Caco-2 (cell line): ENCODE data around the gene DHX15. TPM values are rescaled to one million over a fixed set of nuclear protein-coding genes. Genes with fewer than 3 reads are reported as not detected.

Source experiments
- BruUV-seq: library from RNA; stranded (reverse); fragments of 400-500 nt; replicated peaks from 2 replicates; lab custom pipeline; 2021; lab: Mats Ljungman, UMichigan
- CTCF ChIA-PET: fragments of 300-600 bp; sonication (Branson Sonifier 250); formaldehyde crosslinking; loops from one replicate; lab custom pipeline; 2022; ENCODE audit warnings: antibody characterized with exemption; lab: Charles Lee
- POLR2A ChIA-PET: fragments of 300-600 bp; sonication (Branson Sonifier 250); formaldehyde crosslinking; loops from one replicate; lab custom pipeline; 2022; ENCODE audit warnings: antibody characterized with exemption; lab: Charles Lee
- DNase-seq, 2 experiments: peaks; one replicate each; pipeline versions ENCODE4 v3.0.0 to v3.0.0-alpha.2; 2020 to 2022
- H3K27me3 ChIP-seq: replicated peaks from 2 replicates; pipeline ENCODE4 v1.6.0; 2011; ENCODE audit warnings: low read length; ENCODE audit not compliant: control insufficient read depth, insufficient read depth
- H3K36me3 ChIP-seq: 2 replicates; pipeline ENCODE4 v1.5.1; 2011; ENCODE audit warnings: low read length; ENCODE audit not compliant: control insufficient read depth, insufficient read depth
- H3K4me1 ChIP-seq: fragments of 250-450 bp; sonication (Bioruptor Pico); 2 replicates; pipeline ENCODE4 v1.5.1; 2020; ENCODE audit warnings: mild to moderate bottlenecking
- H3K4me3 ChIP-seq: 2 replicates; pipeline ENCODE4 v1.5.1; 2011; ENCODE audit warnings: low read depth, mild to moderate bottlenecking, control low read depth, low read length
- H3K9me3 ChIP-seq: fragments of 250-450 bp; sonication (Bioruptor Pico); 2 replicates; pipeline ENCODE4 v1.5.1; 2020; ENCODE audit warnings: mild to moderate bottlenecking, moderate library complexity
- H3K27ac Mint-ChIP-seq: one replicate; pipeline ENCODE4 v1.8.0; 2022; ENCODE audit warnings: mixed read lengths; ENCODE audit not compliant: unreplicated experiment
- H3K27me3 Mint-ChIP-seq: one replicate; pipeline ENCODE4 v1.8.0; 2022; ENCODE audit warnings: mixed read lengths; ENCODE audit not compliant: insufficient read depth, unreplicated experiment
- H3K36me3 Mint-ChIP-seq: one replicate; pipeline ENCODE4 v1.8.0; 2022; ENCODE audit warnings: mild to moderate bottlenecking, mixed read lengths; ENCODE audit not compliant: insufficient read depth, unreplicated experiment
- H3K4me1 Mint-ChIP-seq: one replicate; pipeline ENCODE4 v1.8.0; 2022; ENCODE audit warnings: low read depth, mixed read lengths; ENCODE audit not compliant: unreplicated experiment
- H3K4me3 Mint-ChIP-seq: one replicate; pipeline ENCODE4 v1.8.0; 2022; ENCODE audit warnings: mild to moderate bottlenecking, moderate library complexity, mixed read lengths; ENCODE audit not compliant: unreplicated experiment
- H3K9me3 Mint-ChIP-seq: one replicate; pipeline ENCODE4 v1.8.0; 2022; ENCODE audit warnings: mixed read lengths; ENCODE audit not compliant: unreplicated experiment
- intact Hi-C: fragments of 100-400 bp; cut with micrococcal nuclease; formaldehyde crosslinking; loops from one replicate; pipeline ENCODE4 v1.10.0; 2022; ENCODE audit not compliant: unreplicated experiment
- total RNA-seq: library from RNA; stranded (reverse); gene quantifications from 2 replicates; pipeline ENCODE4 v1.2.3, GENCODE V29; 2022
- TF ChIP-seq, protein P1 (sequence below), 2 experiments: fragments of 200-600 bp in 1 of 2; IDR thresholded peaks; 1 replicate in 1 of 2; 2 replicates in 1 of 2; pipeline versions ENCODE4 v1.5.1 to v1.8.0; 2011 to 2022; ENCODE audit warnings: antibody characterized with exemption in 1 of 2, control low read depth in 1 of 2, inconsistent platforms in 1 of 2, low read depth in 1 of 2, low read length in 1 of 2, mild to moderate bottlenecking in 1 of 2, moderate library complexity in 1 of 2; ENCODE audit not compliant: insufficient read depth in 1 of 2, severe bottlenecking in 1 of 2, unreplicated experiment in 1 of 2

DHX15 gene
- total RNA-seq, 1 experiment from 2014 or later: 154 TPM

DNA sequence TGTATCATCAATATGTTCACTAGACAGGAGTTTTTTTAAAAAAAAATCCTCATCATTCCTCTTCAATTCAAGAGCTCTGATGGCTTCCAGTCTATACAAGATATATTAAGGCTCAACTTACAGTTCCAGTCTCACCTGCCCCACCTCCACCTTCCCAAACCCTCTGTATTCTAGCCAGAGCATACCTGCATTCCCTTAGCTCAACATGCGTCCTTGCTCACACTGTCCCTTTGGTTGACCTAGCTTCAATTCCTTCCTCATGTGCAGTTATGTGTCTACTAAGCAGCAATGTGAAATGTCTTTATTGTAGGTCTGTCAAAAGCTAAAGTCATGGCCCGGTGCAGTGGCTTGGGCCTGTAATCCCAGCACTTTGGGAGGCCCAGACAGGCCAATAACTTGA, 10.8 kb downstream of the DHX15 start:
- Mint-ChIP-seq H3K4me1 (peaks cover 38% of the 10 kb centered on the region), H3K4me3 (no peak overlapping the region), H3K36me3 (peaks cover 94% of the 10 kb centered on the region), H3K9me3 (no peaks in the 10 kb centered on the region), H3K27me3 (no peaks in the 10 kb centered on the region), H3K27ac (peak overlapping the region; percentile 78)
- POLR2A ChIA-PET: interaction anchor here (1.0 kb wide), 1 partner anchor 11 kb away, joined by 3 read pairs; the partner anchor contains the start of gene DHX15
- Histone ChIP-seq H3K36me3 (peaks cover 4% of the 10 kb centered on the region), H3K4me1 (peaks cover 30% of the 10 kb centered on the region), H3K27me3 (no peaks in the 10 kb centered on the region), H3K4me3 (no peak overlapping the region), H3K9me3 (no peaks in the 10 kb centered on the region)
- no peak for DNase-seq
- intact Hi-C loops: no loop called here
- BruUV-seq: no TSS peak
- TF ChIP-seq, protein P1, sequence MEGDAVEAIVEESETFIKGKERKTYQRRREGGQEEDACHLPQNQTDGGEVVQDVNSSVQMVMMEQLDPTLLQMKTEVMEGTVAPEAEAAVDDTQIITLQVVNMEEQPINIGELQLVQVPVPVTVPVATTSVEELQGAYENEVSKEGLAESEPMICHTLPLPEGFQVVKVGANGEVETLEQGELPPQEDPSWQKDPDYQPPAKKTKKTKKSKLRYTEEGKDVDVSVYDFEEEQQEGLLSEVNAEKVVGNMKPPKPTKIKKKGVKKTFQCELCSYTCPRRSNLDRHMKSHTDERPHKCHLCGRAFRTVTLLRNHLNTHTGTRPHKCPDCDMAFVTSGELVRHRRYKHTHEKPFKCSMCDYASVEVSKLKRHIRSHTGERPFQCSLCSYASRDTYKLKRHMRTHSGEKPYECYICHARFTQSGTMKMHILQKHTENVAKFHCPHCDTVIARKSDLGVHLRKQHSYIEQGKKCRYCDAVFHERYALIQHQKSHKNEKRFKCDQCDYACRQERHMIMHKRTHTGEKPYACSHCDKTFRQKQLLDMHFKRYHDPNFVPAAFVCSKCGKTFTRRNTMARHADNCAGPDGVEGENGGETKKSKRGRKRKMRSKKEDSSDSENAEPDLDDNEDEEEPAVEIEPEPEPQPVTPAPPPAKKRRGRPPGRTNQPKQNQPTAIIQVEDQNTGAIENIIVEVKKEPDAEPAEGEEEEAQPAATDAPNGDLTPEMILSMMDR (IDR thresholded peaks at IDR 0.05; ENCODE audit: insufficient read depth in 1 of 2, low read depth in 1 of 2, low read length in 1 of 2, severe bottlenecking in 1 of 2, unreplicated experiment in 1 of 2): no peak
- CTCF ChIA-PET: interaction anchor here (1.0 kb wide), 1 partner anchor 11 kb away, joined by 3 read pairs; the partner anchor contains the start of gene DHX15

DNA sequence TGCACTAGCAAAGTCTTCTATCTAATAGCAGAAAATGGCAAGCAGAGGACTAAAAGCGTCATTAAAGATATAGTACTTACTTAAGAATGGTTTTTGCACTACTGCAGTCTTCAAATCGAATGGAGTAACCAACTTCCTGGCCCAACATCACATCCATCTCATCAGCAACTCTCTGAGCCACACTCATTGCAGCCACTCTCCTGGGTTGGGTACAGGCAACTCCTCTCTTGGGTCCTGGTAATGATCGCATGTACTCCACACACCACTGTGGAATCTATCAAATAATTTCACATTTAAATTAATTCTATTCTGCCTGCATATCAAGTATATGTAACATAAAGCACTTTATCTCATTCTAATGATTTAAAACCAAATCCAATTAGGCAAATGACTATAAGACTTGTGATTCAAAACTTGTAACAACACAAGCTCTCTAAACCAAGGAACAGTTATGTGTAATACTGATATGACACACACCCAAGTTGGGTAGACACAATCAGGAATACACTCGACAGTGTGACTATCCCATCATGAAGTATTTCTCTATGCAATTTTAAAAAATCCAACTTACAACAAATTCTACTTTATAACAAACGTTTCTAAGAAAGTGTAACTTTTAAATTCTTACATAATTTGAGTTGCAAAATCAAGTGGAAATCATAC, 13.6 kb downstream of the DHX15 start:
- BruUV-seq: no TSS peak
- Mint-ChIP-seq H3K4me1 (peaks cover 22% of the 10 kb centered on the region), H3K27me3 (no peaks in the 10 kb centered on the region), H3K27ac (no peak overlapping the region), H3K36me3 (peaks cover 98% of the 10 kb centered on the region), H3K9me3 (no peaks in the 10 kb centered on the region), H3K4me3 (no peak overlapping the region)
- Histone ChIP-seq H3K4me3 (no peak overlapping the region), H3K9me3 (no peaks in the 10 kb centered on the region), H3K27me3 (no peaks in the 10 kb centered on the region), H3K36me3 (peaks cover 4% of the 10 kb centered on the region), H3K4me1 (peaks cover 27% of the 10 kb centered on the region)
- intact Hi-C loops: no loop called here
- ChIA-PET CTCF (no interaction called here), POLR2A (no interaction called here)
- DNase-seq: no peak
- TF ChIP-seq, protein P1 (IDR thresholded peaks at IDR 0.05; ENCODE audit: insufficient read depth in 1 of 2, low read depth in 1 of 2, low read length in 1 of 2, severe bottlenecking in 1 of 2, unreplicated experiment in 1 of 2): no peak

- peaks cover 4% of the 10 kb centered on the region for H3K36me3 ChIP-seq
- no peak for DNase-seq
- CTCF ChIA-PET: no interaction called here
- Mint-ChIP-seq H3K4me3 (no peak overlapping the region), H3K27me3 (no peaks in the 10 kb centered on the region), H3K36me3 (peaks cover 94% of the 10 kb centered on the region), H3K4me1 (peaks cover 22% of the 10 kb centered on the region), H3K9me3 (no peaks in the 10 kb centered on the region), H3K27ac (no peak overlapping the region)
- POLR2A ChIA-PET: no interaction called here
- no peaks in the 10 kb centered on the region for H3K27me3 ChIP-seq
- no peaks in the 10 kb centered on the region for H3K9me3 ChIP-seq
- TF ChIP-seq, protein P1 (IDR thresholded peaks at IDR 0.05; ENCODE audit: insufficient read depth in 1 of 2, low read depth in 1 of 2, low read length in 1 of 2, severe bottlenecking in 1 of 2, unreplicated experiment in 1 of 2): no peak
- intact Hi-C loops: no loop called here
- peaks cover 27% of the 10 kb centered on the region for H3K4me1 ChIP-seq
- no TSS peak for BruUV-seq
- no peak overlapping the region for H3K4me3 ChIP-seq
Measured at GRCh38 chr4:24570172-24570571, 14.2 kb downstream of the DHX15 start.
